Omental fat pad (tissue), 4 donors: ENCODE measurements around the gene SLC38A7. TPM values are rescaled to one million over a fixed set of nuclear protein-coding genes. Genes with fewer than 3 reads are reported as not detected.
A peak's percentile ranks its signal among the peaks of the same experiment; 100 is the strongest.

Experiments
- ATAC-seq: fragments of 150-250 bp; one replicate; pipeline ENCODE4 v1.9.1; 2016; ENCODE audit warnings: mild to moderate bottlenecking, moderate library complexity; ENCODE audit not compliant: low FRiP score
- DNase-seq: peaks from one replicate; pipeline ENCODE4 v3.0.0-alpha.2; 2019; ENCODE audit warnings: low spot score
- CTCF ChIP-seq, 3 donors: fragments of 450-650 bp; IDR thresholded peaks; one replicate each; pipeline ENCODE4 v1.5.1; 2016 to 2017; ENCODE audit warnings: antibody characterized with exemption in 3 of 3, mild to moderate bottlenecking in 3 of 3, moderate library complexity in 2 of 3
- total RNA-seq, 4 donors: library from RNA; depleted of rRNA; stranded (reverse); fragments of >200 nt; gene quantifications; one replicate each; pipeline ENCODE4 v1.1.0, GENCODE V29; 2016

The SLC38A7 gene
- total RNA-seq, 4 donors from 2014 or later, result 8.0 to 22.9 (median 17.8) TPM

- DNase-seq (no peak), ATAC-seq (peak; percentile 72)
- no peak for TF ChIP-seq CTCF (IDR thresholded peaks at IDR 0.05)
These were observed 55.5 kb downstream of the SLC38A7 start for GRCh38 chr16:58628845-58629732.

- TF ChIP-seq CTCF (IDR thresholded peaks at IDR 0.05), result no peak
- no peak for ATAC-seq
- DNase-seq, result no peak
These were observed 60.4 kb downstream of the SLC38A7 start for GRCh38 chr16:58624209-58624608.

GRCh38 chr16:58620396-58620795 is 64.2 kb downstream of the SLC38A7 start:
- no peak for DNase-seq
- no peak for ATAC-seq
- no peak for TF ChIP-seq CTCF (IDR thresholded peaks at IDR 0.05)

GRCh38 chr16:58615280-58615679 is 69.3 kb downstream of the SLC38A7 start:
- no peak for TF ChIP-seq CTCF (IDR thresholded peaks at IDR 0.05)
- ATAC-seq (no peak), DNase-seq (no peak)

Other genes with a start within 250 kb of the SLC38A7 start
- 10 to 100 TPM in 3 of 4 donors, 1 to 10 TPM in 1; 9.5 to 47.0 (median 21.3) TPM for gene NDRG4, start 184.6 kb downstream of the SLC38A7 start, total RNA-seq
- 10 to 100 TPM; 16.0 to 37.2 (median 19.0) TPM for gene SETD6, start 169.3 kb downstream of the SLC38A7 start, total RNA-seq
- 100 to 1,000 TPM in 2 of 4 donors, 10 to 100 TPM in 2; 85.4 to 132 (median 103) TPM for gene CNOT1, start 54.9 kb downstream of the SLC38A7 start, total RNA-seq
- gene GOT2, start 49.5 kb upstream of the SLC38A7 start, total RNA-seq, result 10 to 100 TPM; 20.6 to 30.7 (median 27.4) TPM